GM06990 (cell line): ENCODE data around the gene KRTAP10-10.

ENCODE experiments used
- DNase-seq: peaks from one replicate; pipeline ENCODE4 v3.0.0-alpha.2; 2011; ENCODE audit not compliant: insufficient read length; ENCODE audit errors: extremely low read depth
- H3K27me3 ChIP-seq: replicated peaks from 2 replicates; pipeline ENCODE4 v1.6.0; 2011; ENCODE audit warnings: low read length; ENCODE audit not compliant: control insufficient read depth, insufficient read depth
- H3K36me3 ChIP-seq: 2 replicates; pipeline ENCODE4 v1.5.1; 2011; ENCODE audit warnings: low read length; ENCODE audit not compliant: control insufficient read depth, insufficient read depth
- H3K4me3 ChIP-seq: replicated peaks from 2 replicates; pipeline ENCODE4 v1.5.1; 2011; ENCODE audit warnings: low read depth, mild to moderate bottlenecking, control low read depth, low read length
- TF ChIP-seq, protein P1 (sequence below): IDR thresholded peaks from 2 replicates; pipeline ENCODE4 v1.5.1; 2011; ENCODE audit warnings: low read length, control low read depth, mild to moderate bottlenecking, inconsistent platforms; ENCODE audit not compliant: insufficient read depth, poor library complexity, severe bottlenecking

KRTAP10-10 gene

DNA sequence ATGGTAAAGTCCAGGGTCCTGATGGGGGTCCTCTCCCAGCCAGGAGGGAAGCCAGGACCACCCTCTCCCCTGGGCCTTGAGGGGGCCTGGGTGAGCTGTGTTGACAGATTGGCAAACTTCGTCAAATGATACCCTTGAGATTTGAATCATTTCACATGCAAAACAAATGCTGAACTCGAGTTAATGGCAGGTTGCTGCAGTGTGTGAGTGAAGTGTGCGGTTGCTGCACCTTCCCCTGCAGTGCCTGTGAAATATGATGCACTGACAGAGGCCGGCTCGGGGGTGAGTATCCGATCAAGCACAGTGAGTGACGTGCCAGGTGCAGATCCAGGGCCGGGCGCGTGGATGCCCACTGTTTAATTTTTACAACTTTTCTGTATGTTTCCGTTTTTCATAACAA is 50.5 kb downstream of the KRTAP10-10 start:
- TF ChIP-seq, protein P1, sequence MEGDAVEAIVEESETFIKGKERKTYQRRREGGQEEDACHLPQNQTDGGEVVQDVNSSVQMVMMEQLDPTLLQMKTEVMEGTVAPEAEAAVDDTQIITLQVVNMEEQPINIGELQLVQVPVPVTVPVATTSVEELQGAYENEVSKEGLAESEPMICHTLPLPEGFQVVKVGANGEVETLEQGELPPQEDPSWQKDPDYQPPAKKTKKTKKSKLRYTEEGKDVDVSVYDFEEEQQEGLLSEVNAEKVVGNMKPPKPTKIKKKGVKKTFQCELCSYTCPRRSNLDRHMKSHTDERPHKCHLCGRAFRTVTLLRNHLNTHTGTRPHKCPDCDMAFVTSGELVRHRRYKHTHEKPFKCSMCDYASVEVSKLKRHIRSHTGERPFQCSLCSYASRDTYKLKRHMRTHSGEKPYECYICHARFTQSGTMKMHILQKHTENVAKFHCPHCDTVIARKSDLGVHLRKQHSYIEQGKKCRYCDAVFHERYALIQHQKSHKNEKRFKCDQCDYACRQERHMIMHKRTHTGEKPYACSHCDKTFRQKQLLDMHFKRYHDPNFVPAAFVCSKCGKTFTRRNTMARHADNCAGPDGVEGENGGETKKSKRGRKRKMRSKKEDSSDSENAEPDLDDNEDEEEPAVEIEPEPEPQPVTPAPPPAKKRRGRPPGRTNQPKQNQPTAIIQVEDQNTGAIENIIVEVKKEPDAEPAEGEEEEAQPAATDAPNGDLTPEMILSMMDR: no peak
- Histone ChIP-seq H3K4me3 (no peak overlapping the region), H3K36me3 (no peaks in the 10 kb centered on the region), H3K27me3 (no peaks in the 10 kb centered on the region; the same call in 1 of the 2 replicates)
- no peak for DNase-seq
